Heart right ventricle (tissue), 16 donors: ENCODE measurements around the gene MARK3. TPM values are rescaled to one million over a fixed set of nuclear protein-coding genes. Genes with fewer than 3 reads are reported as not detected.
A peak's percentile ranks its signal among the peaks of the same experiment; 100 is the strongest.

Source experiments
- ATAC-seq, 8 donors: fragments of 200-7000 bp; cut with Tn5 transposase; one replicate each; pipeline ENCODE4 v1.9.1; 2020; ENCODE audit warnings: mild to moderate bottlenecking in 8 of 8, moderate library complexity in 8 of 8, moderate number of reproducible peaks in 1 of 8
- DNase-seq, 2 donors: peaks; one replicate each; pipeline ENCODE4 v3.0.0-alpha.2; 2020
- H3K27ac ChIP-seq, 10 donors: fragments of 200-600 bp; sonication (generic) in 2 of 10; one replicate each; pipeline versions ENCODE4 v1.5.0 to v1.8.0; 2020 to 2022; ENCODE audit warnings: mild to moderate bottlenecking in 3 of 10
- H3K27me3 ChIP-seq, 7 donors: fragments of 200-600 bp; one replicate each; pipeline ENCODE4 v1.8.0; 2021 to 2022; ENCODE audit warnings: mild to moderate bottlenecking in 2 of 7
- H3K36me3 ChIP-seq, 9 donors: fragments of 200-600 bp; sonication (generic) in 1 of 9; one replicate each; pipeline versions ENCODE4 v1.5.0 to v1.8.0; 2020 to 2022; ENCODE audit warnings: mild to moderate bottlenecking in 2 of 9
- H3K4me1 ChIP-seq, 9 donors: fragments of 200-600 bp; sonication (generic) in 1 of 9; one replicate each; pipeline versions ENCODE4 v1.5.0 to v1.8.0; 2020 to 2022; ENCODE audit warnings: mild to moderate bottlenecking in 4 of 9
- H3K4me3 ChIP-seq, 10 donors: fragments of 200-600 bp; sonication (generic) in 2 of 10; one replicate each; pipeline versions ENCODE4 v1.5.0 to v1.8.0; 2020 to 2022; ENCODE audit warnings: mild to moderate bottlenecking in 7 of 10, moderate library complexity in 2 of 10
- H3K9me3 ChIP-seq, 11 donors: fragments of 200-600 bp in 10 of 11; sonication (generic) in 2 of 11; one replicate each; pipeline versions ENCODE4 v1.5.0 to v1.8.0; 2013 to 2022; ENCODE audit warnings: mild to moderate bottlenecking in 2 of 11, control low read depth in 1 of 11, moderate library complexity in 1 of 11
- CTCF ChIP-seq, 9 donors: fragments of 200-600 bp; sonication (generic) in 2 of 9; IDR thresholded peaks; one replicate each; pipeline versions ENCODE4 v1.5.0 to v1.8.0; 2021 to 2022; ENCODE audit warnings: antibody characterized with exemption in 9 of 9, mild to moderate bottlenecking in 5 of 9, moderate library complexity in 1 of 9
- WGBS, 2 donors: extraction: QIAGEN DNeasy Blood & Tissue Kit; methylation state at CpG; one replicate each; pipeline ENCODE4 v1.1.7; 2013; ENCODE audit warnings: inconsistent platforms in 1 of 2; 5-methylcytosine and 5-hydroxymethylcytosine counted together
- intact Hi-C, 10 donors: fragments of 100-400 bp; cut with DNase I; formaldehyde crosslinking; loops; one replicate each; pipeline versions ENCODE4 v1.11.1 to v1.14.2; 2022
- polyA plus RNA-seq, 2 donors: library from polyadenylated mRNA; stranded (reverse); fragments of 200-250 nt; gene quantifications; one replicate each; pipeline ENCODE4 v1.2.3, GENCODE V29; 2013
- total RNA-seq, 10 donors: library from RNA; stranded (reverse); fragmentation: NEBNext Ultra II Directional in 3 of 10; extraction: Animal tissue kit (Norgen Biotek cat#: 25700) in 3 of 10; gene quantifications; one replicate each; pipeline versions ENCODE4 v1.2.1 to v1.2.4, GENCODE V29; 2021 to 2023
- donor health status: Arrhythmogenic right ventricular cardiomyopathy.
- donor health status: ischemic (EF 13 %, LVEDD 7.1; RV severe dilation, severe dysfunction).
- donor health status: healthy with polysubstance abuse.
- donor health status: DM: no; HTN: yes; CAD: no.
- donor health status: DM: no; HTN: no; CAD: no.
- donor health status: ischemic (EF 25% LVEDD 6.9; RV normal size, moderate dysfunction).
- donor health status: ischemic (EF 25% LVEDD 5.7; RV mildly dilated, moderate dysfunction).
- donor health status: healthy.
- donor health status: DM: yes; HTN: yes; CAD: no.
- donor health status: Ischemic cardiomyopathy.
- donor health status: ischemic (EF 35%, LVEDD 5.7; RV mildly dilated, moderate dysfunction).
- donor health status: nonischemic (EF 11% LVEDD 7.7; RV severe dilation, severe dysfunction).
- donor health status: DM: yes; HTN: yes; CAD: no.
- donor health status: PGD.
- donor health status: ischemic (EF 29% LVEDD 5.4; RV normal size, mild dysfunction).
- donor health status: nonischemic (EF 23%, LVEDD 6.1; RV moderate dilation, normal function).

The MARK3 gene
- total and polyA plus RNA-seq, 12 donors = 62.3 to 246 (median 77.1) TPM

GRCh38 chr14:103545219-103545914 lies 160.2 kb downstream of the MARK3 start:
- H3K4me3 ChIP-seq = no peak overlapping the region
- no peaks in the 10 kb centered on the region for H3K9me3 ChIP-seq
- intact Hi-C loops = loop anchor here in 6 of 10 donors (5.0 kb wide), 1 partner anchor 43 kb away; no protein-coding TSS in a partner anchor
- no peaks in the 10 kb centered on the region for H3K36me3 ChIP-seq
- ATAC-seq (no peak), DNase-seq (no peak)
- TF ChIP-seq CTCF (IDR thresholded peaks at IDR 0.05) = no peak
- WGBS, 2 donors = 92 to 93% methylated on average over 29 of the region's 29 CpGs
- peaks cover 40 to 83% (median 65%) of the 10 kb centered on the region in 9 donors for H3K4me1 ChIP-seq
- H3K27me3 ChIP-seq = no peaks in the 10 kb centered on the region
- H3K27ac ChIP-seq = peak overlapping the region in 1 of 10 donors; percentile 4

GRCh38 chr14:103545915-103546651 lies 160.9 kb downstream of the MARK3 start:
- intact Hi-C loops = loop anchor here (1.0 to 5.0 kb wide), 5 partner anchors 27 to 207 kb away; no protein-coding TSS in a partner anchor
- WGBS, 2 donors = 83 to 88% methylated on average over 27 of the region's 27 CpGs
- Histone ChIP-seq H3K27me3 (no peaks in the 10 kb centered on the region), H3K4me1 (peaks cover 38 to 83% (median 65%) of the 10 kb centered on the region in 9 donors), H3K9me3 (no peaks in the 10 kb centered on the region), H3K36me3 (no peaks in the 10 kb centered on the region), H3K4me3 (no peak overlapping the region), H3K27ac (no peak overlapping the region)
- ATAC-seq = no peak
- DNase-seq = no peak
- TF ChIP-seq CTCF (IDR thresholded peaks at IDR 0.05) = no peak

- ATAC-seq = peak in 7 of 8 donors; percentile 11 to 42 (median 20)
- Histone ChIP-seq H3K27me3 (no peaks in the 10 kb centered on the region), H3K9me3 (no peaks in the 10 kb centered on the region), H3K4me3 (no peak overlapping the region), H3K4me1 (peaks cover 39 to 83% (median 65%) of the 10 kb centered on the region in 9 donors), H3K27ac (no peak overlapping the region), H3K36me3 (no peaks in the 10 kb centered on the region)
- DNase-seq = peak; percentile 69 to 81
- 26 to 32% methylated on average over 21 of the region's 21 CpGs for WGBS, 2 donors
- intact Hi-C loops = loop anchor here (1.0 to 5.0 kb wide), 5 partner anchors 28 to 208 kb away; no protein-coding TSS in a partner anchor
- TF ChIP-seq CTCF (IDR thresholded peaks at IDR 0.05) = peak; percentile 78 to 95 (median 91)
Measured at GRCh38 chr14:103546652-103547454, 161.6 kb downstream of the MARK3 start.

- peaks cover 39 to 83% (median 65%) of the 10 kb centered on the region in 9 donors for H3K4me1 ChIP-seq
- H3K27me3 ChIP-seq = no peaks in the 10 kb centered on the region
- 88 to 90% methylated on average over 11 of the region's 11 CpGs for WGBS, 2 donors
- no peak for DNase-seq
- no peak for TF ChIP-seq CTCF (IDR thresholded peaks at IDR 0.05)
- H3K36me3 ChIP-seq = no peaks in the 10 kb centered on the region
- intact Hi-C loops = loop anchor here in 9 of 10 donors (2.0 to 5.0 kb wide), 2 partner anchors 29 to 45 kb away; no protein-coding TSS in a partner anchor
- no peak for ATAC-seq
- no peaks in the 10 kb centered on the region for H3K9me3 ChIP-seq
- H3K27ac ChIP-seq = no peak overlapping the region
- H3K4me3 ChIP-seq = no peak overlapping the region
Measured at GRCh38 chr14:103547455-103547940, 162.3 kb downstream of the MARK3 start.
